ENCODE results near the gene REV3L. TPM values are rescaled to one million over a fixed set of nuclear protein-coding genes. Genes with fewer than 3 reads are reported as not detected.

Gene REV3L, protein sequence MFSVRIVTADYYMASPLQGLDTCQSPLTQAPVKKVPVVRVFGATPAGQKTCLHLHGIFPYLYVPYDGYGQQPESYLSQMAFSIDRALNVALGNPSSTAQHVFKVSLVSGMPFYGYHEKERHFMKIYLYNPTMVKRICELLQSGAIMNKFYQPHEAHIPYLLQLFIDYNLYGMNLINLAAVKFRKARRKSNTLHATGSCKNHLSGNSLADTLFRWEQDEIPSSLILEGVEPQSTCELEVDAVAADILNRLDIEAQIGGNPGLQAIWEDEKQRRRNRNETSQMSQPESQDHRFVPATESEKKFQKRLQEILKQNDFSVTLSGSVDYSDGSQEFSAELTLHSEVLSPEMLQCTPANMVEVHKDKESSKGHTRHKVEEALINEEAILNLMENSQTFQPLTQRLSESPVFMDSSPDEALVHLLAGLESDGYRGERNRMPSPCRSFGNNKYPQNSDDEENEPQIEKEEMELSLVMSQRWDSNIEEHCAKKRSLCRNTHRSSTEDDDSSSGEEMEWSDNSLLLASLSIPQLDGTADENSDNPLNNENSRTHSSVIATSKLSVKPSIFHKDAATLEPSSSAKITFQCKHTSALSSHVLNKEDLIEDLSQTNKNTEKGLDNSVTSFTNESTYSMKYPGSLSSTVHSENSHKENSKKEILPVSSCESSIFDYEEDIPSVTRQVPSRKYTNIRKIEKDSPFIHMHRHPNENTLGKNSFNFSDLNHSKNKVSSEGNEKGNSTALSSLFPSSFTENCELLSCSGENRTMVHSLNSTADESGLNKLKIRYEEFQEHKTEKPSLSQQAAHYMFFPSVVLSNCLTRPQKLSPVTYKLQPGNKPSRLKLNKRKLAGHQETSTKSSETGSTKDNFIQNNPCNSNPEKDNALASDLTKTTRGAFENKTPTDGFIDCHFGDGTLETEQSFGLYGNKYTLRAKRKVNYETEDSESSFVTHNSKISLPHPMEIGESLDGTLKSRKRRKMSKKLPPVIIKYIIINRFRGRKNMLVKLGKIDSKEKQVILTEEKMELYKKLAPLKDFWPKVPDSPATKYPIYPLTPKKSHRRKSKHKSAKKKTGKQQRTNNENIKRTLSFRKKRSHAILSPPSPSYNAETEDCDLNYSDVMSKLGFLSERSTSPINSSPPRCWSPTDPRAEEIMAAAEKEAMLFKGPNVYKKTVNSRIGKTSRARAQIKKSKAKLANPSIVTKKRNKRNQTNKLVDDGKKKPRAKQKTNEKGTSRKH (N-terminal part only)
- polyA plus RNA-seq (ENCODE audit: low read depth in 6 of 6), result 10 to 100 TPM in 2 of 6 donors, 1 to 10 TPM in 4; 3.2 to 18.5 (median 8.8) TPM

DNA sequence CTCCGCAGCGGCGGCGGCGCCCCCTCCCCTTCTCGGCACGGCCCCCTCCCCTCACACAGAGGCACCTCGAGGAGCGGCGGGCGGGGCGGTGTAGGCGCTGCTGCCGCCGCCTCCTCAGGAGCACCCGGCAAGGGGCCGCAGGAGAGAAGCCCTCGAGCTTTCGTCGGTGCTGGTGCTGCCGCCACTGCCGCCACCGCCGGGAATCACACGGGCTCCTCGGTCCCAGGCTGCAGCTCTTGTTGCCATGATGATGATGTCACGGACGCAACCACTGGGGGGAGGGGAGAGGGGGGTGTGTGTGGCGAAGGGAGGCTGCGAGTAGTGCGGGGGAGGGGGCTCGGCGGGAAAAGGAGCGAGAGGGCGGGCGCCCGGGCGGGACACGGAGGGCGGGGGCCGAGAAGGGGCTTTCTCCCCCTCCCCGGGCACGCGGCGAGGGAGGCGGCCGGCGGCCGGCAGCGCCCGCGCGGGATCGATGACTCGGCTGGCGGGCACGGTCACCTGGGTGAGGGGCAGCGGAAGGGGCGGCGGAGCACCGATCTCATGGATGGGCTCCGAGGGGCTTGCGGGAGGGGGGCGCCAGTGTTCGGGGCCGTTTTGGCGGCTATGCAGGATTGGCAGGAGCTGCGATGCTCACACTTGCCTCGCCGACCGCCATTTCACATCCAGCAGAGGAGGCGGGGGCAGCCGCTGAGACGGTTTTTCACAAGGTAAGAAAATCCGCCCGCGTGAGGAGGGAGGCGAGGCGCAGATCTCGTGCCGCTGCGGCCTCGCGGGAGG is at the start of gene REV3L:
TSS of gene REV3L (minus strand) at position 260 of the 777 bp plus-strand sequence. CDS start 330 bp downstream, outside the sequence.
- Mint-ChIP-seq H3K9me3 (no peaks in the 10 kb centered on the region), H3K4me1 (peaks cover 36 to 44% (median 39%) of the 10 kb centered on the region in 3 donors), H3K4me3 (peak within 1 kb of the TSS; percentile 93 to 100 (median 98)), H3K27ac (peak within 1 kb of the TSS; percentile 98 to 100 (median 99)), H3K27me3 (no peaks in the 10 kb centered on the region), H3K36me3 (no peaks in the 10 kb centered on the region)
- peak; percentile 52 to 57 for ATAC-seq (ENCODE audit: low read depth in 2 of 2)
- peak; percentile 84 for DNase-seq

DNA sequence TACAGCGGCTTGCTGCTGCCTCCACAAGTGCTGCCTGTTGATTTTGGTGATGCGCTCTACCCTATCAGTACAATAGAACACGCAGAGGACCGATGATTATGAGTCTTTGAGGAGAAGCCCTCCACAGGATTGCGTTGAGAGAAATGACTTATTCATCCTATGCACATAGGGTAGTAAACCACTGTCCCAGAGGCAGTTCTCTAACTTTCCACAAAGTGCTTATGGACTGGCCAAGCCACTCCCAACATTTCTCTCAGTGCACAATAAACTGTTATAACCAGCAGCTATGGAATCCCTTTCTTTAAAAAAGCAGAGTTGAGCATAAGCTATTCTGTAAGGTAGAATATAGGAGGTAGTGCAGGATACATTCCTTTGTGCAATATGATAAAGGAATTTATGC is 48.2 kb upstream of the REV3L start:
- Mint-ChIP-seq H3K27me3 (no peaks in the 10 kb centered on the region), H3K27ac (peak overlapping the region in 1 of 6 donors; percentile 15), H3K4me1 (peaks cover 8 to 11% (median 10%) of the 10 kb centered on the region in 3 donors), H3K9me3 (no peaks in the 10 kb centered on the region), H3K36me3 (no peaks in the 10 kb centered on the region), H3K4me3 (no peak overlapping the region)
- ATAC-seq (ENCODE audit: low read depth in 2 of 2), result no peak
- DNase-seq, result no peak

DNA sequence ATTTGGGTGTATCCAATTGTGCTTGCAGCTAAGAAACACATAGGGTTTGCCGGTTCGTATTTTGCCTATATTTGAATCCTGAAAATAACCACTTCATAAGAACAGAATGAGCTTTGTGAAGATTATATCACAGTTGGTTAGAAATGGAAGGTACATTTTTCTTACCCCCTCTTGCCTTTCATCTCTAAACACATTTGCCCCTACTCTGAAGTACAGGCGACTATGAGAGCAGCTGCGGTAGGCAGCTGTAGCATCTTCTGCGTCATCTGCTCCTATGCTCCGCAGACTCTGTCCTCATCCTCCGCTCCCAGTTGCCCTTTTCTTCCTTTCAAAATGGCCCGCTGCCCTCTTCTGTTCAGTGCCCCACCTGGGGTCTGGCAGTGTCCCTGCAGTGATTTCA is 47.6 kb upstream of the REV3L start:
- Mint-ChIP-seq H3K27ac (peak overlapping the region in 1 of 6 donors; percentile 15), H3K27me3 (no peaks in the 10 kb centered on the region), H3K4me1 (peaks cover 8 to 11% (median 10%) of the 10 kb centered on the region in 3 donors), H3K9me3 (no peaks in the 10 kb centered on the region), H3K4me3 (no peak overlapping the region), H3K36me3 (no peaks in the 10 kb centered on the region)
- DNase-seq, result no peak
- ATAC-seq (ENCODE audit: low read depth in 2 of 2), result no peak

DNA sequence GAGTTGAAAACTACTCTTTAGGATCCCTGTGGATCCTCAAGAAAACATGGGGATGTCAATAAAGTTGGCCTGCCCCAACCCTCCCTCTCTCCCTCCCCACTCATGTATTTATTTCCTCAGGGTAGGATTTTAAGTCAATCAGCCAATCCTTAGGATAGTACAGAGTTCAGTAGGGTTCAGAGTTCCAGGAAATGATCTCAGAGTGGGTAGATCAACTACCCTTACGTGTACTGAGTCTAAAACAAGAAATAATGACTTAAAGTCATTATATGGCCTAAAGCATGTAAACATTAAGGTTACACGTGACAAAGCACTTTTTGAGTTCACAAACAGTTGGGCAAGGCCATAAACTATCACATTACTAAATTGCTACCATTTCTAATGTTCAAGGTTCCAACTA is 47.2 kb upstream of the REV3L start:
- Mint-ChIP-seq H3K27me3 (no peaks in the 10 kb centered on the region), H3K4me3 (no peak overlapping the region), H3K9me3 (no peaks in the 10 kb centered on the region), H3K4me1 (peaks cover 8 to 11% (median 10%) of the 10 kb centered on the region in 3 donors), H3K27ac (no peak overlapping the region), H3K36me3 (no peaks in the 10 kb centered on the region)
- no peak for DNase-seq
- no peak for ATAC-seq (ENCODE audit: low read depth in 2 of 2)

DNA sequence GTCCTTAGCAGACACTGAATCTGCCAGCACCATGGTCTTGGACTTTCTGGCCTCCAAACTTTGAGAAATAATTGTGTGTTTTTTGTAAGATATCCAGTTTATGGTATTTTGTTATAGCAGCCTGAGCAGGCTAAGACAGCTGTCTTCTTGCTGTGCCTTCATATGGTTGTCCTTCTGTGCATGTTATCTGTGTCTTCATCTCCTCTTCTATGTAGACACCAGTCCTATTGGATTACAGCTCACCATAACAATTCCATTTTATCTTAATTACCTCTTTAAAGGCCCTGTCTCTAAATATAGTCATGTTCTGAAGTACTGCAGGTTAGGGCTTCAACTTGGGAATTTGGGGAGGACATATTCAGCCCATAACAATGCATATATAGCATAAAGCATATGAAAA is 44.3 kb upstream of the REV3L start:
- Mint-ChIP-seq H3K36me3 (no peaks in the 10 kb centered on the region), H3K4me1 (peaks cover 5 to 6% (median 5%) of the 10 kb centered on the region in 3 donors), H3K27me3 (no peaks in the 10 kb centered on the region), H3K9me3 (no peaks in the 10 kb centered on the region), H3K27ac (no peak overlapping the region), H3K4me3 (no peak overlapping the region)
- DNase-seq, result no peak
- no peak for ATAC-seq (ENCODE audit: low read depth in 2 of 2)

DNA sequence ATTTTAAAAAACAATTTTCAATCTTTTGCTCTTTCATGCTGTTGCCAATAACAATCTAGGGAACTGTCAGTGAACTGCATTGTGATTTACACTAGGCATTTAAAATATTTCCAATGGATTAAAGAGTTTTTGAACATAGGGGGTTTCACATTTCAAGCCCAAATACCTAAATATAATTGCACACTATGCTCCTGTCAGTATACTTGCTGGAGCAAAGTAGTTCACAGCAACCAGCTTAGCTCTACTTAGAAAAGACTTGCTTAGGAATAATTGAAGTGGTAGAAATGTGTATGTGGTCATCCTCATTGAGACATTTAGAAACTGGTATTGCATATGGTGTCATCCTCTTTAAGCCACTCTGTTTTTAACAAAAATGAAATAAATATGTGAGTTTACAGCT is 41.7 kb upstream of the REV3L start:
- Mint-ChIP-seq H3K27ac (no peak overlapping the region), H3K4me3 (no peak overlapping the region), H3K36me3 (no peaks in the 10 kb centered on the region), H3K27me3 (no peaks in the 10 kb centered on the region), H3K9me3 (peaks cover 0 to 3% (median 0%) of the 10 kb centered on the region in 7 donors), H3K4me1 (peaks cover 5 to 6% (median 5%) of the 10 kb centered on the region in 3 donors)
- ATAC-seq (ENCODE audit: low read depth in 2 of 2) (no peak), DNase-seq (no peak)

DNA sequence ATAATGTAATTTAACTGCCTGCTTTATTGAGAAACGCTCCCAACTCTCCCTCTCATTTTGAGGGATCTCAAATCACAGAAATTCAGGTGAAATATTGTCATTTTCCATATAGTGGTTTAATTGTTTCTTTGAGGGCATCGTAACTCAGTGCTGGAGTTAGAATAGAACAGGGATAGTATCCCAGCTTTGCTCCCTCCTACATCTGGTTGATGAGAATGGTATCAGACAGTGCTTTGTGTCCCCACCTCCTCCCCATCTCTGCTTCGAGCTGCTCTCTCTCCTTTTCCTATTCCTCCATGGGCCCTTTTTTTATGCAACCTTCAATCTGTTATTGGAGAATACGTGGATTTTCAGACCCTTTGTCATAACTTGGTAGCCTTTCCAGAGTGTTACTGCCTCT is 41.2 kb upstream of the REV3L start:
- ATAC-seq (ENCODE audit: low read depth in 2 of 2) (no peak), DNase-seq (no peak)
- Mint-ChIP-seq H3K27ac (no peak overlapping the region), H3K4me1 (peaks cover 5 to 6% (median 5%) of the 10 kb centered on the region in 3 donors), H3K9me3 (peaks cover 0 to 3% (median 0%) of the 10 kb centered on the region in 7 donors), H3K36me3 (no peaks in the 10 kb centered on the region), H3K4me3 (no peak overlapping the region), H3K27me3 (no peaks in the 10 kb centered on the region)

DNA sequence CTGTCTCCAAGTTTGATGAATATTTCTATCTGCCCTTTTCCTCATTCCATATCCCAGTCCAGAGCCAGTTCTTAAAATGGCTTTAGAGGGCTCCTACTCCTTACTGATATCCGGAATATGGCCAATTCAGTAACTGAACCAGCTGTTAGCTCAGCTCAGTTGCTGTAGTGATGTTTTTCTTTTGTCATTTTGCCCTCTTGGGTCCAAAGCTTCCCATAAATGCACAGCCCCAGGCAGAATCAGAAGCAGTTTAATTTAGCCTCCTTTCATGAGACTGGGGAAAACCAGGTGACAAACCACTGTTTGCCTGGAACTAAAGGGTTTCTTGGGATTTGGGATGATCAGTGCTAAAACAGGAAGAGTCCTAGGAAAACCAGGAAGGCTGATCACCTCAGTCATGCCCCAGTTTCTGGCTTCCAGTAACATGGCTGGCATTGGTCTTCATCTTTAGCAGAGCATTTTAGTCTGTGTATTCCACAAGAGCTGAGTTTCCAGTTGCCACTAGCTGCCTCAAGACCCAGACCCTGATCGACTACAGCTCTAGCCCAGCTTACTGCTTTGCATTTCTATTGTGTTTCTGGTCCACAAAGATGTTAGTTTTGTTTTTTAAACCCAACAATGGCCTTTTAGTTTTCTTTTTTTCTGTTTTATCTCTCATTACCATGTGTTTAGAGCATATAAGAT is 40.6 kb upstream of the REV3L start:
- Mint-ChIP-seq H3K36me3 (no peaks in the 10 kb centered on the region), H3K27me3 (no peaks in the 10 kb centered on the region), H3K4me3 (no peak overlapping the region), H3K9me3 (peaks cover 0 to 3% (median 0%) of the 10 kb centered on the region in 7 donors), H3K27ac (peak overlapping the region in 1 of 6 donors; percentile 33), H3K4me1 (peaks cover 5 to 6% (median 5%) of the 10 kb centered on the region in 3 donors)
- no peak for DNase-seq
- no peak for ATAC-seq (ENCODE audit: low read depth in 2 of 2)

DNA sequence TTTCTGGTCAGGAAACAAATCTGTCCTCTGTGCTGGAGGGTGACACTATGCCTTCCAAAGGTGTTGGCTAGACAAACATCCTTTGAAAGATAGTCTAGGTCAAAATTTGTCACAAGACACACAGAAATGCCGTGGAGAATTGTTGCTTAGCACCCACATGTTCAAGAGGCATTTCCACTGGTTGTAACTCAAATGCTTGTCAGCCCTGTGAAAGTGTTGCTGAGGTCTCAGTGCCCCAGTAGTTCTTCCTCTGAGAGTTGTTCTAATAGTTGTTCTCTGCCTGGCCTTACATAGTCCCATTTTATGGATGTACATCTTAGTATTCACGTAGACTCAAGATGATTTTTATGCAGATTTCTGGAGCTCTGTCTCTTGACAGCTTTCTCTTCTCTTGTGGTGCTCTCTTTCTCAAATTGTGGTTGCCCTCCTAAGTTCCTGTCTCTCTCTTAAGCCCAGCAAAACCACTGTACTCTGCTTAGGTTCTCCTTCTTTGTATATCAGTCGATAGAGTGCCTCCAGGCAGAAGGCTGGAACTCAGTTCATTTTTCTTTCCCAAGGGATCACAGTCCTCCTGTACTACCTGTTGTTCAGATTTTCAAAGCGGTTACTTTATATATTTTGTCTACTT is 39.5 kb upstream of the REV3L start:
- Mint-ChIP-seq H3K27me3 (no peaks in the 10 kb centered on the region), H3K4me3 (no peak overlapping the region), H3K9me3 (peaks cover 0 to 3% (median 0%) of the 10 kb centered on the region in 7 donors), H3K27ac (peak overlapping the region in 2 of 6 donors; percentile 4 to 51), H3K4me1 (peaks cover 5 to 8% (median 6%) of the 10 kb centered on the region in 3 donors), H3K36me3 (no peaks in the 10 kb centered on the region)
- DNase-seq (no peak), ATAC-seq (ENCODE audit: low read depth in 2 of 2) (no peak)

DNA sequence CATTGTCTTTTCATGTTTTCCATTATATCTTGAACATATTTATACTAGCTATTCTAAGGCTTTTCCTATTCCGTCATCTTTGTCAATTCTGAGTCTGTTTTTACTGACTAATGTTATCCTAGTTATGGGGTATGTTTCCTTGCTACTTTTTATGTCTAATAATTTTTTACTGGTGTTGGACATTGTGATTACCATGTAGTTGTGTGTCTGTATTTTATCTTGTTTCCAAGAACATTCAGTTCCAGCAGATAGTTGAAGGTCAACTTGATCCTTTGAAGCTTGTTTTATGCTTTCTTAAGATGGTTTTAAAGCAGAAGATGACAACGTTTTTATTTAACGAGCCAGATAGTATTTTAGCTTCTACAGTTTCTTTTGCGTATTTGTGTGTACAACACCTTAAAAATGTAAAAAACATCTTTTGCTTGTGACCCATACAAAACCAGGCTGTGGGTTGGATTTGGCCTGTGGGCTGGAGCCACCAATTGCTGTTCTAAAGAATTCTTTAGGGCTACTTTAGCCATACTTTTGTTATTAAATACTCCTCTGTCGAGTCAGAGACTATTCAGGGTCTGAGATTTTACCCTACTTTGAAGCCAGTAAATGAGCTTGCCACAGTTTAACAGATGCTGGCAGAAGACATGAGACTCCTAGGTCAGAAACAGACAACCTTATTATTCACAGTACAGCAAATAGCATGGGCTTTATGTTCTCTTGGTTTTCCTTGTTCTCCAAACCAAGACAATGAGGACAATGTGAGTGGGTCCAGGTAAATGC is 38.7 kb upstream of the REV3L start:
- Mint-ChIP-seq H3K36me3 (no peaks in the 10 kb centered on the region), H3K4me3 (no peak overlapping the region), H3K27me3 (no peaks in the 10 kb centered on the region), H3K9me3 (peaks cover 0 to 3% (median 0%) of the 10 kb centered on the region in 7 donors), H3K4me1 (peaks cover 5 to 8% (median 6%) of the 10 kb centered on the region in 3 donors), H3K27ac (no peak overlapping the region)
- ATAC-seq (ENCODE audit: low read depth in 2 of 2) (no peak), DNase-seq (no peak)

DNA sequence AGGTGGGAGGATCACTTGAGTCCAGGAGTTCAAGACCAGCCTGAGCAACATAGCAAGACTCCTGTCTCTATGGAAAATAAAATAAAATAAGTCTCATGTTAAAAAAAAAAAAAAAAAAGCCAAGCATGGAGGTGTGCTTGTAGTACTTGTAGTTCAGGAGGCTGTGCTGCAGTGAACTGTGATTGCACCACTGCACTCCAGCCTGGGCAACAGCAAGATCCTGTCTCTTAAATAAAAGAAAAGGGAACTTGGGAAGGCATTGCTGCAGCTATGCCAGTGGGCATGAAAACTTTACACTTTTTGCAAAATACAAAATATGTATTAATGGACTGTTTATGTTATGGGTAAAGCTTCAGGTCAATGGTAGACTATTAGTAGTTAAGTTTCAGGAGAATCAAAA is 37.5 kb upstream of the REV3L start:
- Mint-ChIP-seq H3K4me1 (peaks cover 5 to 8% (median 6%) of the 10 kb centered on the region in 3 donors), H3K27ac (no peak overlapping the region), H3K9me3 (peaks cover 0 to 3% (median 0%) of the 10 kb centered on the region in 7 donors), H3K27me3 (no peaks in the 10 kb centered on the region), H3K4me3 (no peak overlapping the region), H3K36me3 (no peaks in the 10 kb centered on the region)
- DNase-seq (no peak), ATAC-seq (ENCODE audit: low read depth in 2 of 2) (no peak)

Data from naive B cell (primary cell).